Endothelial cell of umbilical vein (primary cell): Measurements from ENCODE around the gene IRF1. TPM values are rescaled to one million over a fixed set of nuclear protein-coding genes. Genes with fewer than 3 reads are reported as not detected.
A peak's percentile ranks its signal among the peaks of the same experiment; 100 is the strongest.

ENCODE experiments used
- BruUV-seq: library from RNA; stranded (reverse); fragments of 400-500 nt; replicated peaks from 2 replicates; lab custom pipeline; 2021; lab: Mats Ljungman, UMichigan
- CTCF ChIA-PET: fragments of 300-600, 350-600 bp; sonication (Branson Sonifier 250); formaldehyde crosslinking; loops from one replicate; lab custom pipeline; 2021; ENCODE audit warnings: antibody characterized with exemption, inconsistent platforms; lab: Charles Lee
- POLR2A ChIA-PET: fragments of 300-600, 350-600 bp; sonication (Branson Sonifier 250); formaldehyde crosslinking; loops from one replicate; lab custom pipeline; 2021; ENCODE audit warnings: antibody characterized with exemption, inconsistent platforms; lab: Charles Lee
- DNase-seq: peaks from one replicate; pipeline ENCODE4 v3.0.0-alpha.2; 2011; ENCODE audit warnings: low read depth, low spot score
- FAIRE-seq: peaks from 2 replicates; lab custom pipeline; 2011; peaks lifted over from hg19 to GRCh38; lab: Jason Lieb, UNC
- H2AFZ ChIP-seq: 2 replicates; pipeline ENCODE4 v1.6.0; 2012; ENCODE audit warnings: low read depth, low read length, control low read depth, inconsistent platforms
- H3K27ac ChIP-seq: 2 replicates; pipeline ENCODE4 v1.5.1; 2011; ENCODE audit warnings: low read depth, mild to moderate bottlenecking, control low read depth, low read length, moderate library complexity; ENCODE audit not compliant: insufficient read depth
- H3K27me3 ChIP-seq, 2 experiments: 2 replicates each; pipeline versions ENCODE4 v1.6.0 to v1.6.1; 2011; ENCODE audit warnings: low read length in 2 of 2, mixed read lengths in 1 of 2; ENCODE audit not compliant: control insufficient read depth in 2 of 2, insufficient read depth in 2 of 2
- H3K36me3 ChIP-seq, 2 experiments: 2 replicates in 1 of 2; 3 replicates in 1 of 2; pipeline ENCODE4 v1.5.1; 2011; ENCODE audit warnings: low read length in 2 of 2, mild to moderate bottlenecking in 1 of 2, moderate library complexity in 1 of 2; ENCODE audit not compliant: control insufficient read depth in 2 of 2, insufficient read depth in 2 of 2; ENCODE audit errors: extremely low read depth in 1 of 2
- H3K4me1 ChIP-seq: 3 replicates; pipeline ENCODE4 v1.5.1; 2011; ENCODE audit warnings: mild to moderate bottlenecking, low read length; ENCODE audit not compliant: control insufficient read depth, insufficient read depth; ENCODE audit errors: extremely low read depth
- H3K4me2 ChIP-seq: 2 replicates; pipeline ENCODE4 v1.6.1; 2011; ENCODE audit warnings: low read length, control low read depth, mixed read lengths; ENCODE audit not compliant: insufficient read depth
- H3K4me3 ChIP-seq, 3 experiments: fragments of 200-600 bp in 1 of 3; sonication (generic), shearing (Covaris generic) in 1 of 3; replicated peaks in 1 of 3; 2 replicates each; pipeline ENCODE4 v1.5.1; 2011 to 2016; ENCODE audit warnings: control low read depth in 3 of 3, low read length in 3 of 3, mild to moderate bottlenecking in 2 of 3, inconsistent platforms in 1 of 3, low read depth in 1 of 3, moderate library complexity in 1 of 3; ENCODE audit not compliant: insufficient read depth in 1 of 3
- H3K79me2 ChIP-seq: 2 replicates; pipeline ENCODE4 v1.6.0; 2012; ENCODE audit warnings: low read length, inconsistent platforms; ENCODE audit not compliant: control insufficient read depth, insufficient read depth
- H3K9ac ChIP-seq: replicated peaks from 2 replicates; pipeline ENCODE3; 2011; ENCODE audit warnings: low read length, control low read depth; ENCODE audit not compliant: insufficient read depth; ENCODE audit errors: extremely low read depth
- H3K9me1 ChIP-seq: replicated peaks from 3 replicates; pipeline ENCODE4 v1.6.0; 2011; ENCODE audit warnings: mild to moderate bottlenecking, low read length; ENCODE audit not compliant: control insufficient read depth, insufficient read depth; ENCODE audit errors: extremely low read depth
- H3K9me3 ChIP-seq: replicated peaks from 2 replicates; pipeline ENCODE4 v1.5.1; 2012; ENCODE audit warnings: low read length, inconsistent platforms; ENCODE audit not compliant: control insufficient read depth, insufficient read depth
- H4K20me1 ChIP-seq: replicated peaks from 2 replicates; pipeline ENCODE3; 2011; ENCODE audit warnings: mild to moderate bottlenecking, low read length; ENCODE audit not compliant: control insufficient read depth, insufficient read depth; ENCODE audit errors: extremely low read depth
- CTCF ChIP-seq, 2 donors: IDR thresholded peaks; 1 replicate in 1 of 2; 2 replicates in 1 of 2; pipeline ENCODE4 v1.5.1; 2011; ENCODE audit warnings: low read length in 2 of 2, mild to moderate bottlenecking in 2 of 2, moderate library complexity in 2 of 2, control low read depth in 1 of 2, inconsistent platforms in 1 of 2, low read depth in 1 of 2; ENCODE audit not compliant: insufficient read depth in 1 of 2; ENCODE audit errors: extremely low read depth in 1 of 2
- EZH2 ChIP-seq: IDR thresholded peaks from 2 replicates; pipeline ENCODE4 v1.6.1; 2012; ENCODE audit warnings: borderline replicate concordance, low read depth, mild to moderate bottlenecking, moderate library complexity, low read length, inconsistent platforms; ENCODE audit not compliant: severe bottlenecking
- GATA2 ChIP-seq: IDR thresholded peaks from 2 replicates; pipeline ENCODE4 v1.7.0; 2011; ENCODE audit warnings: low read depth, mild to moderate bottlenecking, moderate library complexity, mixed read lengths, low read length; ENCODE audit not compliant: insufficient read length, insufficient read depth
- JUN ChIP-seq: IDR thresholded peaks from 2 replicates; pipeline ENCODE4 v1.6.1; 2011; ENCODE audit warnings: borderline replicate concordance, low read depth; ENCODE audit not compliant: insufficient read length, insufficient read depth
- MAX ChIP-seq: IDR thresholded peaks from 2 replicates; pipeline ENCODE4 v1.6.1; 2011; ENCODE audit not compliant: insufficient read depth, insufficient read length
- POLR2AphosphoS5 ChIP-seq: IDR thresholded peaks from 2 replicates; pipeline ENCODE4 v1.6.1; 2012; ENCODE audit warnings: low read depth, mild to moderate bottlenecking, control low read depth, low read length, moderate library complexity; ENCODE audit not compliant: insufficient read depth
- dilution Hi-C: fragments of 300-500 bp; cut with MboI; formaldehyde crosslinking; loops from one replicate; pipeline ENCODE4 v1.15.0; 2019; ENCODE audit warnings: low sequenced_read_pairs; ENCODE audit not compliant: extremely low pct_ligation_motif_present
- intact Hi-C: fragments of 100-400 bp; cut with micrococcal nuclease; formaldehyde crosslinking; loops from one replicate; pipeline ENCODE4 v1.10.0; 2022
- polyA plus RNA-seq, 4 experiments: library from polyadenylated mRNA; depleted of rRNA in 3 of 4; stranded (reverse) in 3 of 4; unstranded in 1 of 4; fragments of >200 nt; gene quantifications; 2 replicates each; pipeline versions ENCODE4 v1.2.1 to v1.2.3, GENCODE V29; 2011 to 2012; ENCODE audit warnings: missing spikeins in 1 of 4
- total RNA-seq: library from RNA; stranded (reverse); gene quantifications from 2 replicates; pipeline ENCODE4 v1.2.3, GENCODE V29; 2021

Gene IRF1
- total and polyA plus RNA-seq, 2 donors (not counting 3 experiments of a cell fraction or from before 2014, with no cell fraction given) = 12.3 to 28.0 TPM

GRCh38 chr5:132500244-132500930, 9.8 kb upstream of the IRF1 start:
- dilution Hi-C loops = no loop called here
- Histone ChIP-seq H2AFZ (no peak overlapping the region), H3K27me3 (no peaks in the 10 kb centered on the region), H3K9ac (no peak overlapping the region), H4K20me1 (no peaks in the 10 kb centered on the region), H3K79me2 (no peaks in the 10 kb centered on the region), H3K9me3 (no peaks in the 10 kb centered on the region), H3K4me3 (no peak overlapping the region), H3K9me1 (no peaks in the 10 kb centered on the region), H3K4me2 (no peak overlapping the region), H3K27ac (peak overlapping the region; percentile 27), H3K4me1 (peaks cover 44% of the 10 kb centered on the region), H3K36me3 (no peaks in the 10 kb centered on the region)
- BruUV-seq = no TSS peak
- POLR2A ChIA-PET = interaction anchor here (0.5 to 1.4 kb wide), 3 partner anchors 10 to 112 kb away, joined by 3 to 8 read pairs (median 5); partner anchors contain the start of gene IRF1
- CTCF ChIA-PET = interaction anchor here (0.5 to 8.4 kb wide), 32 partner anchors 9 to 519 kb away, joined by 3 to 220 read pairs (median 5); partner anchors contain the start of gene IRF1
- no peak for TF ChIP-seq EZH2
- FAIRE-seq (peak; percentile 52), DNase-seq (no peak)
- intact Hi-C loops = no loop called here

GRCh38 chr5:132499440-132500243, 9.1 kb upstream of the IRF1 start:
- Histone ChIP-seq H3K27me3 (no peaks in the 10 kb centered on the region), H3K4me1 (peaks cover 47% of the 10 kb centered on the region), H3K36me3 (no peaks in the 10 kb centered on the region), H3K79me2 (no peaks in the 10 kb centered on the region), H3K9me3 (no peaks in the 10 kb centered on the region), H3K4me2 (no peak overlapping the region), H4K20me1 (no peaks in the 10 kb centered on the region), H3K27ac (no peak overlapping the region), H3K4me3 (no peak overlapping the region), H2AFZ (no peak overlapping the region), H3K9ac (no peak overlapping the region), H3K9me1 (no peaks in the 10 kb centered on the region)
- FAIRE-seq (no peak), DNase-seq (no peak)
- no peak for TF ChIP-seq MAX
- TF ChIP-seq JUN = no peak
- no peak for TF ChIP-seq EZH2
- TF ChIP-seq CTCF (IDR thresholded peaks at IDR 0.05; ENCODE audit: extremely low read depth in 1 of 2, insufficient read depth in 1 of 2, low read depth in 1 of 2, low read length in 2 of 2) = no peak
- no peak for TF ChIP-seq GATA2
- TF ChIP-seq POLR2AphosphoS5 = no peak
- BruUV-seq = no TSS peak
- dilution Hi-C loops (no loop called here), intact Hi-C loops (loop anchor here (5.0 to 10.0 kb wide), 3 partner anchors 205 to 437 kb away; partner anchors contain the start of genes IL3 and SLC22A4)
- ChIA-PET POLR2A (interaction anchor here (0.5 to 1.1 kb wide), 2 partner anchors 13 to 111 kb away, joined by 3 to 5 read pairs; no protein-coding TSS in a partner anchor), CTCF (interaction anchor here (1.2 to 8.4 kb wide), 10 partner anchors 9 to 261 kb away, joined by 3 to 220 read pairs (median 7); partner anchors contain the start of gene IRF1)
